GM20431 (cell line): ENCODE measurements around the gene COL9A3.

Source experiments
- in situ Hi-C: fragments of 300-500 bp; cut with MseI, MboI; formaldehyde crosslinking; loops from one replicate; pipeline ENCODE4 v1.15.0; 2020; ENCODE audit warnings: low sequenced_read_pairs; ENCODE audit not compliant: unreplicated experiment

COL9A3 gene

DNA sequence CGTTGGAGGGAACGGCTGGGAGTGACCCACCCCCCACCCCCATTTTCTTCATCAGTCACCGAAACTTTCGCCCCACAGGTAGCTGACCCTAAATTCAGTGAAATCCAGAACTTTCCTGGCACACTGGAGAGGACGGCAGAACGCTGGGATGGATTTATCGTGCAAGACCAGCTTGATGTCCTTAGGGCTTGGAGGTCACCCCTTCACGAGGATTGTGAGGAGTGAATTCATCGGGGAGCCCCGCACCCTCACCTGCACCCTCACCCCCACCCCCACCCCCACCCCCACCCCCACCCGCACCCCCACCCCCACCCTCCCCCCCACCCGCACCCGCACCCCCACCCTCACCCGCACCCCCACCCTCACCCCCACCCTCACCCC lies 58.1 kb downstream of the COL9A3 start:
- in situ Hi-C loops: no loop called here

DNA sequence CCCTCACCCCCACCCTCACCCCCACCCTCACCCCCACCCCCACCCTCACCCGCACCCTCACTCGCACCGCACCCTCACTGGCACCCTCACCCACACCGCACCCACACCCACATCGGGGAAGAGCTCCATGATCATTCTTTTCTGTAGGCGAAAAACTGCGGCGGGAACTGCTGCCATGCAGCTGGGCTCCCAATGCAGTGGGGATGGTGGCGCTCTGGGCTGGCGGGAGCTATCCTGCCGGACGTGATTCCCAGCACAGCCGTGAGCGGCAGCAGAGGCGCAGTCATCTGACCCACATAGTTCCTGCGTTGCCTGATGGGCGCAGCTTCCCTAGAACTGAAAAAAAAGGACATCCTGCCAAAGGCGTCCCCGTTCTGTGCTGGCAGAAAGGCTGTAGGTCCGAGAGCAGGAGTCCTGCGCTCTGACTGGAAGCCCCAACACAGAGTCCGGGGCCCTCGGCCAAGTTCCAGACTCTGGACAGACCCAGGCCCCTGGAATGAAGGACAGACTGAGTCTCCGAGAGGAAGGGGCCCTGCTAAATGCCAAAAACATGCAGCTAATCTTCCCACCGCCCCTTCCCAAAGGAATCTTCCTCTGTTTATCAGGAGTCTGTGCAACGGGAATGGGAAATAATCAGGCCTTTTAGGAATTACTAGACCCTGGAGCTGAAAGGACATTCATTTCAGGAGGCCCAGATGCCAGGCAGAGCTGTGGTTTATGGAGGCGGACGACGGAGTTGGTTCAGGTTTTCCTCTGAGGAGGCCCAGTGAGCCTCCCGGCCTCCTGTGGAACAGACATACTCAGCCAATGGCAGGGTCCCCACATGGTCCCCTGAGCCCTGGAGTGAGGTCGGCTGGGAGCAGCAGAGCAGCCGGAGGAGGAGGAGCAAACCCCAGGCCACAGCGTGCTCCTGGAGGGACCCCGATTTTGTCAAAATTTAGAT lies 58.8 kb downstream of the COL9A3 start:
- in situ Hi-C loops: no loop called here

DNA sequence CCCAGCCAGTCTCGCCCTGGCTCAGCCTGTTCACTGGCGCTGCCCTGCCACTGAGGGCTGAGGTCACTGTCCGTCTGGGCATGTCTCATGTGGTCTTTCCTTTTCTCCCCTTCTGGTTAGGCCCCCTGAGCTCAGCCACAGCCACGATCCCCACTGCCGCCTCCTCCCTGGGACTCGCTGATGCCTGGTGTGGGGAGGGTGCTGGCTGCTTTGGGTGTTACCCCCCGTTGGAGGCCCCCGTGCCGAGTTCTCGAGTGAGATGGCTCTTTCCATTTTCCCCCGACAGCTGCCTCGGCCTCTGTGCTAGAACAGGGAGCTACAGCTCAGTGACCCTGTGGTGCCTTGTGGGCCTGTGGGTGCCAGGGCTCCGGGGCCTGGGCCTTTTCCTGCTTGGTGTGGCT lies 59.7 kb downstream of the COL9A3 start:
- in situ Hi-C loops: no loop called here

DNA sequence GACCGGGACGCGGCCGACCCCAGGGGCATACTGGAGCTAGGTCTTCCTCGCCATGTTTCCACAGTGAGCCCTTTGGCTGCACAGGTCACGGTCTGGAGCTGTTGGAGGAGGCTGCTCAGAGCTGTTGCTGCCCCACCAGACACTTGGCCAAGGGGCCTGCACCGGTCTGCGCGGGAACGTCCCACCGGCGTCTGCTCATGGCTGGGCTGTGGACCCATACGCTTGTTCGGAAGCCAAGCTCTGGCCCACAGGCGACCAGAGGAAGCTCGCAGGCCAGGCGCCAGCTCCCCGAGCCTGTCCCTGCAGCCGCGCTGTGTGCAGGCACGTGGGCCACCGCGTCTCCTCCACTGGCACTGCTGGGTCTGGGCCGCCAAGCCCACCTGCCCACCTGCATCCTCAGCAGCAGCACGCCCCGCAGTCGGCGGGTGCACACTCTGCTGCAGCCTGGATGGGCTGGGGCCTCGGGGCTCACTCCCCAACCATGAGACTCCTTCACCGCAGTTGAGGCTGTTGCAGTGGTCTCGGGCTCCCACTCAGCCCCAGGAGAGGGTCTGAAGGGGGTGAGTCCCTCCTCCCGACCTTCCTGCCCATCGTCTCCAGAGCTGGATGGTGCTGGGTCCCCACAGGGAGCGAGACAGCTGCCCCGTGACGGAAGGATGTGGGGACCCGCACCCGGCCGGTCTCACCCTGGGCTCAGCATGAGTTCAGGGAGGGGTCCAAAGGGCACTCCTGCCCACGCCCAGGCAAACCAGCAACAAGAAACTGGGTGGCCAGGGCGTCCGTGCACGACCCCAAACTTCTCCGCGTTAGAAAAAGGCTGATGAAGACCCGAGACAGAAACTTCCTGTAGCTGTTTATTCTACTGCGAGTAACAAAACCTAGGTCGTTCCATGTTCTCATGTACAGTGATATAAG lies 60.3 kb downstream of the COL9A3 start:
- in situ Hi-C loops: no loop called here

DNA sequence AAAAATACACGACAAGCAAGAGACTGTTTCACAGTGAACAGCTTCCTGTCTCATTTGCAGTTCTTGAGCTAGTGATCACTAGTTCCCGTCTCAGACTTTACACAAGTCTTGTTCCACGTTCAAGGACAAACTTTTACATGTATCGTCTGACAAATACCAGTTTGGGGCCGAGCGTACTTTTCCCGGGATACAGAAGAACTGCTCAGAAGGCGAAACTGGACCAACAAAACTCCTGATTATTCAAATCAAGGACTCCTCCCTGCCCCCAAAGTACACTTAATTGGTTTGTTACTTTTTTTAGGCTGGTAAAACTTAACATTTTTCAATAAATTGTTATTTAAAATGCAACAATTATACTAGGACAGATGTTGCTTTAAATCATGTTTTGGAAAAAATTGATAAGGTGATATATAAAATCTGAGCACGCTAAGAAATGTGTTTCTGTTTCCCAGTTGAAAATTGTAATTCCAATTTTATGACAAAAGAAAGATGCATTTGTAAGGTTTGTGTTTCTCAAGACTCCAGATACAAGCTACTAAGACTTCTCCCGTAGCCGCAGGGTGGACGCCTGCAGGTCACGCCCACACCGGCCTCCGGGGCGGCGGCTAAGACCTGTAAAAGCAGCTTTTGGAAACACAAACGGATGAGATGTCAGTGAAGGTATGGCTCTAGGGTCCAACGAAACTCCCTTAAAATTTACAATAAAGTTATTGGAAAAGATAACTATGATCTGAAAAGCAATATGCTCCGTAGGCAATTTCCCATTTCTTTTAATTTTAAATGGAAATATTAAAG lies 61.6 kb downstream of the COL9A3 start:
- in situ Hi-C loops: no loop called here

DNA sequence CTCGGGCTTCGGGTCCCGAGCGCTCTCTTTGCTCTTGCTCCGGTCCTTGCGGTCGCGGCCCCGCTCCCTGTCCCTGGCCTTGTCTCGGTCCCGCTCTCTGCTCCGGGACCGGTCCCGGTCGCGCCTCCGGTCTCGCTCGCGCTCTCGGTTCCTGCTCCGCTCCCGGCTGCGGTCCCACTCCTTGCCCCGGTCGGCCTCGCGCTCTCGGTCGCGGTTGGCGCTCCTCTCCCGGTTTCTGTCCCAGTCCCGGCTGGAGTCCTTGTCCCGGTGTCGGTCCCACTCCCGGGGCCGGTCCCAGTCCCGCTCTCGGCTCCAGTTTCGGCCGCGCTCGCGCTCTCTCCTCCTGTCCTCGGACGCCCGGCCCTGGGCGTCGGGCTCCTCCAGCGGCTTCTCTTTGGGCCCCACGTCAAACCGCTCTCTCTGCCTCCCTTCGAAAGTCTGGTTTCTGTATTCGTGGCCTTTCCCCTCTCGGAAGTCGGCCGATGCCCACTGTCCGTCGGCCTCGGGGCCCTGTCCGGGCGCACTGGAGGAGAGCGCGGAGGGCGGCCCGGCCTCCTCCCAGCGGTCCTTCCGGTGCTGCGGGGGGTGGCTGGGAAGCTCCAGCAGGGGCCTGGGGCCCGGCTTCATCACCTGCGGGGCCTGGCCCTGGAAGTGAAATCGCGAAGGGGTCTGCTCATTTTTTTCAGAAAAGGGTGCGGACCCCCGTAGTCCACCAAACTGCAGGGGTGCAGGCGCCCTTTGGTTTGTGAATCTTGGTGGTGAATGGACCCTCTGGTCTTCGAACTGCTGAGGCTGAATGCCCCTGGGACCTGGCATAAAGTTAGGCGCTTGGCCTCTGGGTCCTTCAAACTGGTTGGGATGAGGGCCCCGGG lies 62.7 kb downstream of the COL9A3 start:
- in situ Hi-C loops: no loop called here

DNA sequence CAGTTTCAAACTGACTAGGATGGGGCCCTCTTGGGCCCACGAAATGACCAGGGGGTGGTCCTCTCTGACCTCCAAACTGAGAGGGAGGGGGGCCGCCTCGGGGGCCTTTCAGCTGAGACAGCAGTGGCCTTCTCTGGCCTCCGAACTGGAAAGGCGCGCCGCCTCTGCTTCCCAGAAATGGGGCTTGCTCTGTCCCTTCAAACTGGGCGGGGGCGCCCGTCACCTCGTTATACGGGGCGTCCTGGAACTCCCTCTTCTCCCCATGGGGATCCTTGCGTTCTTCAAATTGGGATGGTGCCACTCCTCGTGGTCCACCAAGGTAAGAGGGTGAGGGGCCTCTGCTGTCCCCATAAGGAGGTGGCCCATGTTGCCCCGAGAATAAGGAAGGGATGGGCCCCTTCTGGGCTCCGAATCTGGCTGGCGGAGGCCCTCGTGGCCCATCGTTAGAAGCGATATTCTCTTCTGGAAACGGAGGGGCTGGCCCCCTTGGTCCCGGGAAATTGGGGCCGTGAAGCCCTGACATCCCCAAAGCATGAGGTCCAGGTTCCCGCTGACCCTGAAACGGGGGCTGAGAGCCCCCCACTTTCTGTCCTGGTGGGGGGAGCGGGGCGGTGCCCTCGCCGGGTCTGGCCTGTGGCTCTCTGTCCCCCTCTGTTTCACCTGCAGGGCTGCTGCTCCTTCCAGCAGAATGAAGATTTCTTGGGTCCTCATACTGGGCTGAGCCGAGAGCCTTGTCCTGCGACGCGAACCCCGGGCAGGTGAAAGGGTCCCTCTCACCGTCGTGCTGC lies 63.5 kb downstream of the COL9A3 start:
- in situ Hi-C loops: no loop called here

DNA sequence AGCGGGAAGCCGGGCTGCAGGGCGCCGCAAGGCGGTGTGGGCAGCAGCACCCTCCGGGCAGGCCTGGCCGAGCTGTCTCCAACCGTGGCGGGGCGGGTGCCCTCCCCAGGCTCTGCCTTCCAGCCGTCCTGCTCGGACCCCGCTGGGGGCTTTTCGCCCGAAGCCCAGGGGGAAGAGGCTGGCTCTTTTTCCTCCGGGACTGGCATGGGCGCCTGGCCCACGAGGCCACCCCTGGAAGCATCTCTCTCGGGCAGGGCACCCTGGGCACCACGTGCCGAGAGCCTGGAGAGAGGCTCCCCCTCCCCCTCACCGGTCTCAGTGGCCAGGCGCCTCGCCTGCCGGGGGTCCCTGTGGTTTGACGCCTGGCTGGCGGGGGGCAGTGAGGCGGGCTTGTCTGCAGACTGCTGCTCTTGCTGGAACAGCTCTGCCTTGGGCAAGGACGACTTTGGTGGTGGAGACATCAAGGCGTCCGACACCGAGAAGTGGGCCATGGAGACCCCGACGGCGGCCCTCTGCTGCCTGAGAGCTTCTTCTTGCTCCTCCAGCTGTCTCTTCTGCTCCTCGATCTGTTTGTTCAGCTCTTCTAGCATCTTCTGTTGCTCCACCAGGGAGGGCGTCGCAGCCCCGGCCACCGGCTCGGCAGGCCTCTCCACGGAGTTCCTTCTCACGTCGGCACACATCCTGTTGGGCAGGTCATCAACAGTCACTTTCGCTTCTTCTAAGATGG lies 64.2 kb downstream of the COL9A3 start:
- in situ Hi-C loops: no loop called here

DNA sequence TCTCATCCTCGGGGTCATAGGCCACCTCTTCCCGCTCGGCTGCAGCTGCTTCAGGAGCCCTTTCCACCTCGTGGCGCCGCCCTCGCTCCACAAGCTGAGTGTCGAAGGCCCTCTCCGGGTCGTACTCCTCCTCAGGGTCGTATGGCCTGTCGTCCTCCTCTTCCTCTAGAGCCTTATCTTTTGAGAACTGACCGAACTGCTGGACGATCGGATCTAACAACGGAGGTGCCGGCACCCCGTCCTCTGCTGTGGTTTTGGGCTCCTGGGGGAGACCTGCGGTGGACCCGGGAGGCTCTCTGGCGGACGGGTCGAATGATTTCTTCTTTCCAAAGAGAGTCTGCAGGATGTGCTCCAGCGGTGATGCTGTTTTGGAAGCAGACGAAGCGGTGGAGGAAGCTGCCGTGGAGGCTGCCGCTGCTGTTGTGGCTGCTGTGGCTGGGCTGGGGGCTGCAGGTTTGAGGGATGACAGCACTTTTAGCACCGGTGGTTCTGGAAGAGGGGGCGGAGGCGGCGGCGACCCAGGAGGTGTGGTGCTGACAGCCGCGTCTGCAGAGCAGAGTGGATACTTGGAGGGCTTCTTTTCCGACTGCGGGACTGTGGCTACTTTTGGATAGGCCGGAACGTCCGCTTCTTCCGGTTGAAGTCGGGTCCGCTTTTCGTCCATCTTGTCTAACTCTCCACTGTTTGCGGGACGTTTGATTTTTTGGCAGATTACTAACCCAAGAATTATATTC lies 65.0 kb downstream of the COL9A3 start:
- in situ Hi-C loops: no loop called here

DNA sequence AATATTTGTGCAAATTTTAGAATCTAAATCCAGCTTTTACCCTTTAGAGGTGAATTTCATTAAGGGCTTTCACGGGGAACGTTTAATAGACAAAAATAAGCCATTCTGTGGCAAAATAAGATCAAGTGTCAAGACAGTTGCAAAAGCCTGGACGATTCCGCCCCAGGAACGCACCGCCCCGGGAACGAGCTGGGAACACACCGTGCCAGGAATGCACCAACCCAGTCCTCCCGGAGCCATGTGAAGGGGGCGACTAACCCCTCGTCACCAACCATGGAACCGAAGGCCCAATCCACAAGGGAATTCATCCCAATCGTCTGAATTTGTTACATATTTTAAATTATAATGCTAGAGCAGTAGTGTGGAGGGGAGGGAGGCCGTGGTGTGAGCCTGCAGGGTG lies 65.6 kb downstream of the COL9A3 start:
- in situ Hi-C loops: no loop called here

DNA sequence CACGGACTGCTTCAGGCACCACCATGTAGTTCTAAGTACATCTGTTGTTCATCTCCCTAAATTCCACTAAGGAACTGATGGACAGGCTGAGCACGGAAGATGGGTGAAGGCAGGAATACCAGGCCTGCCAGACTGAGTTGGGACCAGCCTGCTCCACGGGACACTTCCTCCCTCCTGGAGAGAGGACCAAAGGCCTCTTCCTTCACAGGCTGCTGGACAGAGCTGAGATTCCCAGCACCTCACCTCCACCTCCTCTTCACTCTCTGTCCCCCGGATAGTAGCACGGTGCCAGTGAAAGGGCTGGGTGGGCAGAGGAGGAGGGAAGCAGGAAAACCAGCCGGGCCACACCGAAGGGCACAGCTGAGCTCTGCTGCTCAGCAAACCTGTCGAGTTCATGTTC lies 67.7 kb downstream of the COL9A3 start:
- in situ Hi-C loops: no loop called here

DNA sequence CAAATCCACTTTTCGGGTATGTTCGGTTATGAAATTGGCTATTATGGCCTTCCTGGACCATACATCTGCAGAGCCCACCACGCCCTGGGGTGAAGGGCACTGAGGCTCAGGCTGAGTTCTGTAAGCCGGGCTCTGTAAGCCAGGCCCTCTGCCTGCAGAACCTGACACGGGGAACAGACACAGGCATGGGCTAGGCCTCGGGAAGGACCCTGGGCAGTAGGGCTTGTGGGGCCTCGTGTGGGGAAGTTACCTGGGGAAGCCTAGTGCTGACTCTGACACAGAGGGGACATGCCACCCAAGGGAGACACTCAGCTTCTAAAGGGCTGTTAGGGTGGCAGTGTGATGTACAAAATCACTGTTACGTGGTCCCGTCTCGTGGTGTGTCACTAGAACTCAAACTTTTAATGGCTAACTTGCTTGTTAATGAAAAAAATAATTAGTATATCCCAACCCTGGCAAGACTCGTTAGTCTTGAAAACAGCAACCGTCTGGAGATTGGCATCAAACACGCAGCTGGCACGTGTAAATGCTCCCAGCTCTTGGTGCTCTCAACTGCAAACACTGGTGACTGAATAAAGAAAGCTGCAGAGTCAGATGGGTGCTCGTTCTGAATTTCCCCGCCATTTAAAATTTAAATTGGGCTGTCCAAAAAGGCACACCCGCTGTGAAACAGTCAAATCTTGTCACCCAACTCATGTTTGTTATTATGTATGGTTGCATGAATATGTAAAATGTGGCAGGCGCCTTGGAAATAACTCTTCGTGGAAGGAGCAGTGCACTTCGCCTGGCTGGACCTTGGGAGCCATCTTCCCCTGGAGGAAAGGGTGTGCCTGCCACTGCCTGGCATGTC lies 68.4 kb downstream of the COL9A3 start:
- in situ Hi-C loops: no loop called here

DNA sequence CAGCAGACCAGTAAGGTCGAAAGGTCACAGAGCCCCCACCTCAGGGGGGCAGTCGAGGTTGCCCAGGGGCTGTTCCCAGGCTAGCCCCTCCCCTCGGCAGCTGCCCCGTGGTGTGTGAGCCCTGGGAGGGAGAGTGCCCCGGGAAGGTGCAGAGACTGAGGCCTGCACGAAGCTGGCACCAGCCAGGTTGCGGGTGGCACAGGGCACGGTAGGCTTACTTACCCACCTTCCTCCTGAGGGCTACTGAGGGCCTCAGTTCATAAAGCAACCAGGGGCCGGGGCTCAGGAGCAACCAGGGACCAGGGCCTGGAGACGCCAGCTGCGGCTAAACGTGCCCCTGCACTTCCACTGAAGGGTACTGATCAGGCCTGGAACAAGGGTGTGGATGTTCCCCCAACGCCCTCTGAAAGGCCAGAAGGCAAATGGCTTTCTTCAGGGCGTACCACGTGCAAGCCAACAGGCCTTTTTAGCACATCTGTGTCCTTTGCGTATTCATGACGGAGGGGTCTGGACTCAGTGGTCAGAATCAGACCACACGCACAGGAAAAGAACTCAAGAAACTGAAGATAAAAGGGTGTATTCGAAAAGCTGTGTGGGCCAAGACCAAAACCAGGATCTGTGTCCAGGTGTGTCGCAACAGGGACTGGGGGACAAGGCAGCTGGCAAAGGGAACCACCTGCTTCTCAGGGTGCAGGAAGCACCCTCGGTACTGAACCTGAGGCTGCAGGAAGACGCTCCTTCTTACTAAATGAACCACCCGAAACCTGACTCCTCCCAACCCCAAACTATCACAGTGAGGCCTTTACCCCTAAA lies 69.3 kb downstream of the COL9A3 start:
- in situ Hi-C loops: no loop called here

DNA sequence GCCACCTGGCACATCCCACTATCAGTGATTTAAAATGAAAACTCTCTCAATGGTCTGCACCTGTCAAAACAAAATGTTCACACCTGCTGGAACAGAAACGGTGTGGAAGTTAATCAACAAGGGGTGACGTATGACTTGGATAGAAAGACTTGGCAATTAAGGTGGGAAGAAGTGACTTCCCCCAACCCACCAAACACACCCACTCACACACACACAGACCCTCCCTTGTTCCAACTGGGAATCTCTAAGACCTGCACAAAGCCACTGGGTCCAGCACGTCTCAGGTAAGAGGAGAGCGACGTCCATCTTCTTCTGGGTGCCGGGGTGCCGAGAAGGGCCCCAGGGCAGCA lies 69.8 kb downstream of the COL9A3 start:
- in situ Hi-C loops: no loop called here

DNA sequence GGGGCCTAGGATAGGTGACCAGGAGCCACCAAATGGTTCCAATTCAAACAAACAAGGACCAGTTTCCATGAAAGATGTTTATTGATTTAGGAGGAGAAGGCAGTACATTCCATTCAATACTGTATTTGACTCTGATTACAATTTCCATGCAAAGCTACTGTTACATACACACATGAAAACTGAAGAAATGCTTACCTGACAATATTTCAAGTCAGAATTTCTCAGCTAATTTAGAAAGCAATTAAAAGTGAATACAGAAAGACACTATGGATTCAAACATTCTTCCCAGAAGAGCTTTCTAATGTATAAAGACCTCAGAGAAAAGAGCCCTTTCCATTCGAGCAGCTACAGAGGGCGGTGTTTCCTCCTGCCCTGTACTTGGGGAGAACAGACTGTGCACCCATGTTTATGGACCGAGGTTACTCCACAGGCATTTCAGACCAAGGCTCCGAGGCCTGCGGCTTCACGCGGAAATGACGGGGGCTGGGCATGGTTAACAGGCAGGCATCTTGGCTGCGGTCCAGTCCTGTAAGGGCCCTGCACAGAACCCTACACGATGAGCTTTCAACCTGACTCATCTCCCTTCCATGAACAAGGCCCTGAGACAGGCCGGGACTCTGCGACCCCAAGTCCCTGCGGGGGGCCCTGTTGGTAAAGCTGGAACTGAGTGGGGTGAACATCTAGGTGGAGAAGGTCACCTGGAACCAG lies 70.5 kb downstream of the COL9A3 start:
- in situ Hi-C loops: no loop called here
